HEK293 (cell line): ENCODE measurements around the gene KPNA3.

Experiments used
- PRDM10 ChIP-seq: fragments of 450-650 bp; formaldehyde crosslinking; IDR thresholded peaks from 2 replicates; pipeline ENCODE4 v1.5.1; 2016; ENCODE audit warnings: missing biosample characterization, missing genetic modification characterization
- ZBTB49 ChIP-seq: fragments of 450-650 bp; formaldehyde crosslinking; IDR thresholded peaks from 2 replicates; pipeline ENCODE4 v1.5.1; 2016; ENCODE audit warnings: missing biosample characterization, missing genetic modification characterization, low read depth

GRCh38 chr13:49791711-49792549, 552 bp downstream of the KPNA3 start:
- TF ChIP-seq PRDM10 (tag by site-specific recombination) (0 out of 2 replicates have a peak, but pooled peaks have one; percentile 42), ZBTB49 (tag by site-specific recombination) (no peak)
